IPS-15b (cell line): ENCODE results near the gene RPS6KC1.
"Not testable (repeated sequence)": the region's sequence is repeated elsewhere in the genome, so short reads cannot be mapped to it uniquely, and the experiment has no call there.

Source experiments
- H3K27me3 ChIP-seq: one replicate; pipeline ENCODE4 v1.6.1; 2013; ENCODE audit warnings: low read length; ENCODE audit not compliant: control insufficient read depth, insufficient read depth
- H3K36me3 ChIP-seq: one replicate; pipeline ENCODE4 v1.6.1; 2013; ENCODE audit warnings: low read length; ENCODE audit not compliant: control insufficient read depth, insufficient read depth
- H3K4me1 ChIP-seq: one replicate; pipeline ENCODE4 v1.6.1; 2013; ENCODE audit warnings: mild to moderate bottlenecking, low read length; ENCODE audit not compliant: control insufficient read depth, insufficient read depth
- H3K4me3 ChIP-seq: one replicate; pipeline ENCODE4 v1.5.1; 2013; ENCODE audit warnings: low read depth, low read length
- H3K9ac ChIP-seq: one replicate; pipeline ENCODE4 v1.6.1; 2013; ENCODE audit warnings: low read depth, mild to moderate bottlenecking, low read length
- H3K9me3 ChIP-seq: one replicate; pipeline ENCODE4 v1.6.1; 2013; ENCODE audit warnings: mild to moderate bottlenecking, low read length; ENCODE audit not compliant: control insufficient read depth, insufficient read depth

Gene RPS6KC1, protein sequence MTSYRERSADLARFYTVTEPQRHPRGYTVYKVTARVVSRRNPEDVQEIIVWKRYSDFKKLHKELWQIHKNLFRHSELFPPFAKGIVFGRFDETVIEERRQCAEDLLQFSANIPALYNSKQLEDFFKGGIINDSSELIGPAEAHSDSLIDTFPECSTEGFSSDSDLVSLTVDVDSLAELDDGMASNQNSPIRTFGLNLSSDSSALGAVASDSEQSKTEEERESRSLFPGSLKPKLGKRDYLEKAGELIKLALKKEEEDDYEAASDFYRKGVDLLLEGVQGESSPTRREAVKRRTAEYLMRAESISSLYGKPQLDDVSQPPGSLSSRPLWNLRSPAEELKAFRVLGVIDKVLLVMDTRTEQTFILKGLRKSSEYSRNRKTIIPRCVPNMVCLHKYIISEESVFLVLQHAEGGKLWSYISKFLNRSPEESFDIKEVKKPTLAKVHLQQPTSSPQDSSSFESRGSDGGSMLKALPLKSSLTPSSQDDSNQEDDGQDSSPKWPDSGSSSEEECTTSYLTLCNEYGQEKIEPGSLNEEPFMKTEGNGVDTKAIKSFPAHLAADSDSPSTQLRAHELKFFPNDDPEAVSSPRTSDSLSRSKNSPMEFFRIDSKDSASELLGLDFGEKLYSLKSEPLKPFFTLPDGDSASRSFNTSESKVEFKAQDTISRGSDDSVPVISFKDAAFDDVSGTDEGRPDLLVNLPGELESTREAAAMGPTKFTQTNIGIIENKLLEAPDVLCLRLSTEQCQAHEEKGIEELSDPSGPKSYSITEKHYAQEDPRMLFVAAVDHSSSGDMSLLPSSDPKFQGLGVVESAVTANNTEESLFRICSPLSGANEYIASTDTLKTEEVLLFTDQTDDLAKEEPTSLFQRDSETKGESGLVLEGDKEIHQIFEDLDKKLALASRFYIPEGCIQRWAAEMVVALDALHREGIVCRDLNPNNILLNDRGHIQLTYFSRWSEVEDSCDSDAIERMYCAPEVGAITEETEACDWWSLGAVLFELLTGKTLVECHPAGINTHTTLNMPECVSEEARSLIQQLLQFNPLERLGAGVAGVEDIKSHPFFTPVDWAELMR

DNA sequence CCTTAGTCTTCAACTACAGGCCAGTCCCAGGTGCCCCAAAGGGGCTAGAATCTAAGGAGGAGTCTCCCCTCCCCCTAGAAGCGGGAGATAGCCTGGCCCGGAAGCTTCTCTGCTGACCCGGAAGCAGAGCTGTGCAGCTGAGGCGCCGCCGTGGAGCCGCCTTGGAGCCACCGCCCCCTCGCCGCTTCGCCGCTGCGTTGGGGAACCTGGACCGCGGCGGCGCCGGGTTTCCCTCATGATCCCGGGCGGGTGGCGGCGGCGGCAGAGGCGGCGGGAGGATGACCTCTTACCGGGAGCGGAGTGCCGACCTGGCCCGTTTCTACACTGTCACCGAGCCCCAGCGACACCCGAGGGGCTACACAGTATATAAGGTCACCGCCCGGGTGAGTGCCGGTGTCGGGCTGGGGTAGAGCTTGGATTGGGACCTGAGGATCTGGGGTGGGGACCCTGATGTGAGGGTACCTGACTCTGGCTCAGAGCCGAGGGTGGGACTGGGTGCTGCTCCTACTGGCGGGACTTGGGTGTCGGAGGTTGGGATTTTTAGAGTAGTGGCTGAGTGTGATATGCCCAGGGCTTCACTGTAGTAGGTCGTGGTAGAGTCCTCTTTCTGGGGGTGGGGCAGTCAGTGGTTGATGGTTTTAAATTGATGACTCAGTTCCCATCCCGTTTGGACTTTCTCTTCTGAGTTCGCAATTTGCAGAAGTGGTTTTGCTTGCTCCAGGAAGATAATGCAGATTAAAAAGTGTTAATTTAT, at the start of gene RPS6KC1:
TSS of gene RPS6KC1 (plus strand) at position 115 of the 754 bp plus-strand sequence. CDS start at position 279, 164 bp downstream.
- no peaks in the 10 kb centered on the region for H3K9me3 ChIP-seq
- peak within 1 kb of the TSS; percentile 94 for H3K4me3 ChIP-seq
- H3K4me1 ChIP-seq: peaks cover 8% of the 10 kb centered on the region
- H3K36me3 ChIP-seq: no peaks in the 10 kb centered on the region
- H3K9ac ChIP-seq: peak within 1 kb of the TSS; percentile 76
- no peaks in the 10 kb centered on the region for H3K27me3 ChIP-seq

DNA sequence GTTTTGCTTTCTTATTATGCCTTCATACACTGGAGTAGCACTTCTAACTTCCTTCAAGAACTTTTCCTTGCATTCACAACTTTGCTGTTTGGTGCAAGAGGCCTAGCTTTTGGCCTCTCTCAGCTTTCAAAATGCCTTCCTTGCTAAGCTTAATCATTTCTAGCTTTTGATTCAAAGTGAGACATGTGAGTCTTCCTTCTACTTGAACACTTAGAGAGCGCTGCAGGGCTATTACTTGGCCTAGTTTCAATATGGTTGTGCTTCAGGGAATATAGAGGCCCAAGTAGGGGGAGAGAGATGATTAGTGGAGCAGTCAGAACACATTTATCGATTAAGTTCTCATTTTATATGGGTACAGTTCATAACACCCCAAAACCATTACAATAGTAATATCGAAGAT, 47.8 kb upstream of the RPS6KC1 start:
- Histone ChIP-seq H3K27me3 (no peaks in the 10 kb centered on the region), H3K36me3 (peaks cover 3% of the 10 kb centered on the region), H3K4me1 (no peaks in the 10 kb centered on the region), H3K9ac (no peak overlapping the region), H3K4me3 (no peak overlapping the region), H3K9me3 (no peaks in the 10 kb centered on the region)

DNA sequence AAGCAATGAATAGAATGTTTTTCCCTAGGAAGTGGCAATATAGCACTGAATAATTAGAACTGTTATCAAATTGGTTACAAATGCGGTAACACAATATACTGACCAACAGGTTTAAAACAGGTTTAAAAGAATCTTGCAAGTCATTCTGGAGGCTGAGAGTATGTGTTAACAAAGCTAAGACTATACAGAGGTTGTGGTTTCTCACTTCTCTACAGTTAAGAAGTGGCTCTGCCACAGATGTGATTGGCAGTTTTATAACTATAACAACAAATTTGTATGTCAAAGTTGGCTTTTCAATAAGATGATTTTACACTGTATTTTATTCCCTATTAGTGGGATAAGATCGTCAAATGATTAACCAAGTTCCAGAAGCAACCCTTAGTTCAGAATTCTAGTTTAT, 42.5 kb upstream of the RPS6KC1 start:
- H3K36me3 ChIP-seq: peaks cover 3% of the 10 kb centered on the region
- no peak overlapping the region for H3K4me3 ChIP-seq
- no peaks in the 10 kb centered on the region for H3K27me3 ChIP-seq
- no peaks in the 10 kb centered on the region for H3K9me3 ChIP-seq
- no peaks in the 10 kb centered on the region for H3K4me1 ChIP-seq
- H3K9ac ChIP-seq: no peak overlapping the region

DNA sequence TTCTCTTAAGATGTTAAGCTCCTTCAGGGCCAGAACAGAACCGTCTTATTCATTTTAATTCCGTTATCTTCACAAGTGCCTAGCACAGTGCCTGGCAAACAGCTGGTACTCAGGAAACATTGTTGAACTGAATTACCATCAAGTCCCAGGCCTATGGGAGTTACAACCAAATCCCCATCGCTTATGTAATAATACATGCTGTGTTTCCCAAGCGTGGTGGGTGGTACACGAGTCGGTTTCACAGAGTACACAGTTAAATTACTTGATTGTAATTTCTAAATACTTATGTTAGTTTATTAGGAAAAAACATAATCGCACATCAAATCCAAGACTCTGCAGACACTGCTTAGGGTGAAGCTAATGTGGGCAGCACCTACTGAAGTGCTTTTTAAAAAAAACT, 36.4 kb upstream of the RPS6KC1 start:
- no peaks in the 10 kb centered on the region for H3K27me3 ChIP-seq
- H3K9me3 ChIP-seq: no peaks in the 10 kb centered on the region
- H3K36me3 ChIP-seq: no peaks in the 10 kb centered on the region
- no peaks in the 10 kb centered on the region for H3K4me1 ChIP-seq
- H3K4me3 ChIP-seq: peak overlapping the region; percentile 94
- H3K9ac ChIP-seq: peak overlapping the region; percentile 93

DNA sequence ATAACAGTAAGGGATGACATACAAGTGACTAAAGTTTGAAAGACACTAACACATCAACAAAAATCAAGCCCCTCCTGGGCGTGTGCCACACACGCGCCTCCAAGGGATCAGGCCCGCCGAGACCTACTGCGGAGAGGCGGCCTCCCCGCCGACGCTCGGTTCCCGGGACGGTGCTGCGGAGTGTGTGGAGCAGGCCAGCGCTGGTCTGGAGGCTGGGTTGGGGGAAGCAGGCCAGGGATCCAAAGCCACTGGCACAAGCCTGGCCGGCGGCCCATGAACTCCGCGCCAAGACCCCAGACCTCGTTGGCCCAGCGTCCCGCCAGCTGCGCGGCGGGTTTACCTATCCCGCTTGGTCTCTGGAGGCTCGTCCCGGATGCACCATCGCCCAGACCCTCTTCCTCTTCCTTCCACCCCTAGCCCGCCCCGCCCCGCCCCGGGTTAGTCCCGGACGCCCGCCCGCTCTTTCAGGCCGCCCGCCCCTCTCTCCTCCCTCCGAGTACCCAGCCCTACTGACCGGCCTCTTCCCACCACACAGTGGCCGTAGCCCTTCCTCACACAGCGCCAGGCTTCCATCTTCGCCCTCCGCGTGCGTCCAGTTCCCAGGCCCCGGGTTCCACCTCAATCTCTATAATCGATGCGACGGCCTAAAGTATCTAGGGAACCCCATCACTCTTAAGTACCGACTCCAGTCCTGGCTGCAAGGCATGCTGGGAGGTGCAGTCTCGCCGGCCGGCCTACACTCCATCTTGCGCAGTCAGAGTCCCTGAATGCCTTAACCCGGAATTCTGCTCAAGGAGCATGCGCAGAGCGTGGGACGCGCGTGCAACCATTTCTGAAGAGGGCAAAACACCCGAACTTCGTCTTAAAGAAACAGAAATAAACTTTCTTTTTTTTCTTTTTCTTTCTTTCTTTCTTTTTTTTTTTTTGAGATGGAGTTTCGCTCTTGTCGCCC, 35.7 kb upstream of the RPS6KC1 start, which contains the start of gene ANGEL2:
TSS of gene ANGEL2 (minus strand) at position 769 of the 952 bp plus-strand sequence. CDS start at position 573, 196 bp downstream.
- Histone ChIP-seq H3K9me3 (no peaks in the 10 kb centered on the region), H3K36me3 (no peaks in the 10 kb centered on the region), H3K4me3 (peak within 1 kb of the TSS; percentile 94)

DNA sequence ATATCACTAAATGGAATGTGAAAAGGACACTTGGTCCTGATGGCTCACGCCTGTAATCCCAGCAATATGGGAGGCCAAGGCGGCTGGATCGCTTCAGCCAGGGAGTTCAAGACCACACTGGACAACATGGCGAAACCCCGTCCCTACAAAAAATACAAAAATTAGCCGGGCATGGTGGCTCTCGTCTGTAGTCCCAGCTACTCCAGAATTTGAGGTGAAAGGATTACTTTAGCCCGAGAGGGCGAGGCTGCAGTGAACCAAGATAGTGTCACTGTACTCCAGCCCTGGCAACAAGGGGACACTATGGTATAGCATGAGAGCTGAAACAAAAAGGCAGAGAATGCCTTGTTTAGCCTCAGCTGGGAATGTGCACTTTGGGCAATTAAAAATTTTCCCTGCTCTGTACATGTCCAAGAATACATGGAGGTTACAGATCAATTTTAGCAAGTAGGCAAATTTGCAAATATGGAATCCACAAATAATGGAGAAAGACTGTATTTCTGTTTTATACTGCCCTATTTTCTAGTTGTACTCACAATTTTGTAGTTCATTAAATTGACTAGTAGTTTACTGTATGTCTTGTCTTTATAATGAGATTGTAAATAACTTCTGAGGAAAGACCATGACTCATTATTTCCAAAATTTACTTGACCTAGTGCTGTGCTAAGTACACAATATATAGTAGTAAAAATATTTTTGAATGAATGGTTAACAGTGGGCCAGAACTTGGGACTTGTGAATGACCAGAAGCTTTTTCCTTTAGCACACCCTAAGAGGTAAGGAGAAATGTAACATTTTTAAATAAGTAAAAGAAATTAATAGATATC, 33.4 kb upstream of the RPS6KC1 start:
- Histone ChIP-seq H3K4me1 (no peaks in the 10 kb centered on the region), H3K9ac (no peak overlapping the region)

More for the DNA sequence above, 35.7 kb upstream of the RPS6KC1 start, which contains the start of gene ANGEL2:
- H3K4me1 ChIP-seq: no peaks in the 10 kb centered on the region
- peak within 1 kb of the TSS; percentile 93 for H3K9ac ChIP-seq
- no peaks in the 10 kb centered on the region for H3K27me3 ChIP-seq

DNA sequence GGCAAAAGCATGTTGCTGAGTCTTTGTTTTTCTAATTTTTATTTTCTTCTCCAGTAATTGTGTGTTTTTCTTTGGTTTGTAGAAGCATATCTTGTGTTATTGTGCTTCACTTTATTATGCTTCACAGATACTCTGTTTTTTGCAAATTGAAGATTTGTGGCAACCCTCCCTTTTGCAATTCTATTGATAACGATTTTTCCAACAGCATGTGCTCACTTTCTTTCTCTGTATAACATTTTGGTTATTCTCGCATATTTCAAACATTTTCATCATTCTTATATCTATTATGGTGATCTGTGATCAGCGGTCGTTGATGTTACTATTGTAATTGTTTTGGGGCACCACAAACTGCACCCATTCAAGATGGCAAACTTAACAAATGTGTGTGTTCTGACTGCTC, 31.6 kb upstream of the RPS6KC1 start:
- no peak overlapping the region for H3K9ac ChIP-seq
- no peaks in the 10 kb centered on the region for H3K36me3 ChIP-seq
- H3K4me3 ChIP-seq: no peak overlapping the region
- no peaks in the 10 kb centered on the region for H3K9me3 ChIP-seq
- H3K27me3 ChIP-seq: no peaks in the 10 kb centered on the region
- H3K4me1 ChIP-seq: no peaks in the 10 kb centered on the region

More for the DNA sequence above, 33.4 kb upstream of the RPS6KC1 start:
- no peaks in the 10 kb centered on the region for H3K9me3 ChIP-seq
- H3K27me3 ChIP-seq: no peaks in the 10 kb centered on the region
- no peak overlapping the region for H3K4me3 ChIP-seq
- H3K36me3 ChIP-seq: no peaks in the 10 kb centered on the region

DNA sequence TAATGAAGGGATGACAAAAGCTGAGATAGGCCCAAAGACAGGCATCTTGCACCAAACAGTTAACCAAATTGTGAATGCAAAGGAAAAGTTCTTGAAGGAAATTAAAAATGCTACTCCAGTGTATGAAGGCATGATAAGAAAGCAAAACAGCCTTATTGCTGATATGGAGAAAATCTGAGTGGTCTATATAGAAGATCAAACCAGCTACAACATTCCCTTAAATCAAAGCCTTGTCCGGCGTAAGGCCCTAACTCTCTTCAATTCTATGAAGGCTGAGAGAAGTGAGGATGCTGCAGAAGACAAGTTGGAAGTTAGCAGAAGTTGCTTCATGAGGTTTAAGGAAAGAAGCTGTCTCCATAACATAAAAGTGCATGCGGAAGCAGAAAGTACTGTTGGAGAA, 31.0 kb upstream of the RPS6KC1 start:
- Histone ChIP-seq H3K9ac (no peak overlapping the region), H3K9me3 (no peaks in the 10 kb centered on the region), H3K4me1 (no peaks in the 10 kb centered on the region), H3K27me3 (no peaks in the 10 kb centered on the region), H3K4me3 (no peak overlapping the region), H3K36me3 (no peaks in the 10 kb centered on the region)

DNA sequence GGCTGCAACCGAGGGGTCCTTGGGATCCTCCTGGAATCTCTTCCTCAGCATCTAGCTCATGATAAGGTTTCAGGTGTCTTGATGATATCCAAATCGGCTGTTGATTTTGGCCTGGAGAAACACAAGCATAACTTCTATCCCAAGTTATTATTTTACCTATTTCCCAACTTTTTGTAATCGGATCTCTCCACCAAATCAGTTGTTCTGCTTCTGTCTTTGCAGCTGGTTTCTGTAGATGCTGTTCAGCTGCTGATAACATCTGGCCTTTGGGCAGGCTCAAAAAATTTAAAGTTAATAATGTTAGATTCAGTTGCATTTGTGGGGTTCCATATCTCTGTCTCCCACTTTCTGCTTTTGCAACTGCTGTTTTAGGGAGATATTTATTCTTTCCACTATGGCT, 24.0 kb upstream of the RPS6KC1 start:
- not testable (repeated sequence) for H3K4me3 ChIP-seq, H3K9me3 ChIP-seq, H3K27me3 ChIP-seq, H3K4me1 ChIP-seq, H3K36me3 ChIP-seq, H3K9ac ChIP-seq

DNA sequence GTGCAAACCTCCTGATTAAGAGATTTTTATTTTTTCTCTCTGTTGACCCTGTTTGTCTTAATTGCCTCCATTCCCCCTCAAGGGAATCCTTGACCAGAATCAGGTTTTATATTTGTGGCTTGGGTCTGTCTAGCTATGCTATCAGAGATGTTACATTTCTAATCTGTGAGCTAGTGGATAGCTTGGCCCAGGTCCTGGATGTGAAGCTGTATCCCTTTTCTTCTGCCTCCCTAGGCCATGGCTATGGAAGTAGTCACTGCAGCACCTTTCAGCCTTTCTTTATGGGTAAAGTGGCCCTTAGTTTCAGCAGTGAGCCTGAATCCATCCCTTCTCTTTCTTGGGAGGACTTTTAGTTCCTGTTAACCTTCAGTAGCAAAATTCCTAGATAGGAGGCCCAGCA, 18.4 kb upstream of the RPS6KC1 start:
- Histone ChIP-seq H3K27me3 (no peaks in the 10 kb centered on the region), H3K4me1 (no peaks in the 10 kb centered on the region), H3K36me3 (no peaks in the 10 kb centered on the region), H3K9ac (no peak overlapping the region), H3K4me3 (no peak overlapping the region), H3K9me3 (no peaks in the 10 kb centered on the region)
